GM12892 (cell line): Measurements from ENCODE around the gene MSMO1.

Experiments used
- POLR2AphosphoS5 ChIP-seq: IDR thresholded peaks from 2 replicates; pipeline ENCODE4 v1.6.1; 2011; ENCODE audit warnings: low read depth, low read length, control low read depth
- TAF1 ChIP-seq: IDR thresholded peaks from 2 replicates; pipeline ENCODE4 v1.6.1; 2011; ENCODE audit warnings: low read depth, mild to moderate bottlenecking, control low read depth, low read length, borderline replicate concordance

DNA sequence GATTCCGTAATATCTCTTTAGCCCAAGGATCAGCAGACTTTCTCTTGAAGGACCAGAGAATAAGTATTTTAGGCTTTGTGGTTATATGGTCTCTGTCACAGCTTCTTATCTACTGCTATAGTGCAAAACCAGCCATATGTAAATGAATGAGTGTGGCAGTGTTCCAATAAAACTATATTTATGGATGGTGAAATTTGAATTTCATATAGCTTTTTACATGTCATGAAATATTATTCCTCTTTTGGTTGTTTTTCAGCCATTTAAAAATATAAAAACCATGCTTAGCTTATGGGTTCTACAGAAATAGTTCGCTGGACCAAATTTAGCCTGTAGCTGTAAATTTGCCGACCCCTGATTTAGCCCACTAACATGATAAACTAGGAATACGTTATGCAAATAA is 18.0 kb upstream of the MSMO1 start:
- no peak for TF ChIP-seq TAF1
- TF ChIP-seq POLR2AphosphoS5: no peak
